K562 (cell line): ENCODE measurements around the gene ZFR2.

Source experiments
- CTCF ChIP-seq, 3 experiments: IDR thresholded peaks in 2 of 3; conservative IDR thresholded peaks in 1 of 3; 2 replicates each; pipeline ENCODE4 v1.5.1; 2011 to 2012; ENCODE audit warnings: low read length in 3 of 3, mild to moderate bottlenecking in 3 of 3, control low read depth in 2 of 3, improper control_type of control experiment in 1 of 3, inconsistent platforms in 1 of 3, low read depth in 1 of 3, mixed read lengths in 1 of 3, moderate library complexity in 1 of 3; ENCODE audit not compliant: insufficient read depth in 2 of 3
- GABPA ChIP-seq: fragments of 200-800 bp; sonication (Bioruptor generic); conservative IDR thresholded peaks from 2 replicates; pipeline ENCODE4 v1.6.1; 2016; ENCODE audit warnings: low read depth, missing genetic modification characterization, missing compliant biosample characterization
- TAF7 ChIP-seq: fragments of 450-650 bp; IDR thresholded peaks from 2 replicates; pipeline ENCODE4 v1.6.1; 2016; ENCODE audit warnings: missing genetic modification characterization, missing compliant biosample characterization
- TFAM ChIP-seq: fragments of 250-450 bp; sonication (Bioruptor Pico); conservative IDR thresholded peaks from 2 replicates; pipeline ENCODE4 v1.5.0; 2021; ENCODE audit warnings: mild to moderate bottlenecking, moderate library complexity

GRCh38 chr19:3902317-3902973 lies 33.6 kb upstream of the ZFR2 start:
- TF ChIP-seq GABPA (tag) (no peak), TAF7 (tag) (no peak), CTCF (IDR thresholded peaks at IDR 0.05 in 2 of 3, conservative IDR thresholded peaks at IDR 0.05 in 1 of 3; ENCODE audit: insufficient read depth in 2 of 3, low read depth in 1 of 3, low read length in 3 of 3) (no peak), TFAM (CRISPR knock-in tag) (no peak)
